IPS-NIHi7 (cell line): ENCODE measurements around the gene DHX35.
"Not testable (repeated sequence)": the region's sequence is repeated elsewhere in the genome, so short reads cannot be mapped to it uniquely, and the experiment has no call there.

Source experiments
- DNase-seq: peaks from one replicate; pipeline ENCODE4 v3.0.0; 2012; ENCODE audit warnings: mixed read lengths; ENCODE audit errors: extremely low spot score

DHX35 gene

DNA sequence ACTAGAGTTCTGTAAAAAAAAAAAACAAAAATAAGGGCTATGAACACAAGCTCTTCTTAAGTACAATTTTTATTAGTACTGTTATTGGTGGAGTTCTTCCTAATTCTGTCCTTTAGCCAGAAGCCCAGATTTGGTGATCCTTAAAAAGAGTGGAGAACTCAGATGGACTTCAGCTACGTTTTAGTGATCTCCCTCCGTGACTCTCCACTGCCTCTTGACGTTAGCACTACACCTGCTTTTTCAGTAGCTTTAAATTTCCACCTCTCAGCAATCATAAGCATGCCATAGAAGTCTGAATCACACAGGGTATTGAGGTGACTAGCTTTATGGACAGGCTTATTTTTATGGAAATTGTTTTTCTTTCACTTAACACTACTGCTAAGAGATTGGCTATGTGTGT is 17.7 kb downstream of the DHX35 start:
- no peak for DNase-seq

DNA sequence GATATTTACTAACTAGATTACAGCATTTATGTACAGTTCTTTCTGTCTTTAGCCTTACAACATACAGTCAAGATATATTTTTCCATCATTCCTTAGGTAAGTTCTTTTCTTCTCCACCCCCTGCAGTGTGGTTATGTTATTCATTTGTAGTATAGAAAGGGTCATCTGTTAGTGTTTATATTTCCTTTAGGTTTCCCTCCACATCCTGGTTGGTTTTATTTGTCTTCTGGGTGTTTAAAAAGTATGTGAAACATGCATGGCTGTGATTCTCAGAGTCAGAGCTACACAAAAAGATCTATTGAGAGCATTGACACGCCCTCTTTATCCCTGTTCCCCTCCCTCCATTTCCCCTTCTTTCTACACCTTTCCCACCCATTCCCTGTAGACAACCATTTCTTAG is 20.1 kb downstream of the DHX35 start:
- DNase-seq, result no peak

DNA sequence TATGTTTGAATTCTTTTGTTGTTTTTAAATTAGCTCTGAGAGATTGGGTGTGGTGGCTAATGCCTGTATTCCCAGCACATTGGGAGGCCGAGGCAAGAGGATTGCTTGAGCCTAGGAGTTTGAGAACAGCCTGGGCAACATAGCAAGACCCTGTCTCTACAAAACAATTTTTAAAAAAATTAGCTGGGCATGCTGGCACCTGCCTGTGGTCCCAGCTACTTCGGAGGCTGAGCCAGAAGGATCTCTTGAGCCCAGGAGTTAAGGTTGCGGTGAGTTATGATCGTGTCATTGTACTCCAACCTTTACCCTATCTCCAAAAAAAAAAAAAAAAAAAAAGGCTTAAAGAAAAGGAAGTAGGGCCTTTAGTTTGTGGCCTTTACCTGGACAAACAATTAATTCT is 22.9 kb downstream of the DHX35 start:
- DNase-seq, result no peak

DNA sequence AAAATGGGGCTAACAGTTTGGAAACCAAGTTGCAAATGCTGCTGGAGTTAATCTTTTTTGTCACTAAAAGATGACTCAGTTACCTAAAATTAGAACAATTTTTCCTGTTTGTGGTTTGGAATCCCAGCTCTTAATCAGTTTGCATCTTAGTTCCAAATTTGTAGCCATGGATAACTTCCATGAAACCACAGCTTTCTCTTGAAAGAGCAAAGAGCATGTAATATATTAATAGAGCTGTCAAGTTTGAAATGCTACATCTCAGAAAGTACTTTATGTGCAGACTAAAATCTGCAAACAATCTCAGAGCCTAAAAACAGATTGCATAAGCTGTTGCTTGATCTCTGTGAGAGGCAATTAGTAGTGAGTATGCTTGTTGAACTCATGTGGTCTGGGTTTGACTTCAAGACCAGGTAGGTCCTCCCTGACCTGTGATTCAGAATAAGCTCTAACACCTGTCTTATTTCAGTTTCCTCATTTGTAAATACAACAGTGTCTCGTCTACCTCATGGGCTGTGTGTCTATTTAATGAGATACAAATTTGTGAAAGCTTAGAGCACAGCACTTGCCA is 23.5 kb downstream of the DHX35 start:
- DNase-seq, result no peak

DNA sequence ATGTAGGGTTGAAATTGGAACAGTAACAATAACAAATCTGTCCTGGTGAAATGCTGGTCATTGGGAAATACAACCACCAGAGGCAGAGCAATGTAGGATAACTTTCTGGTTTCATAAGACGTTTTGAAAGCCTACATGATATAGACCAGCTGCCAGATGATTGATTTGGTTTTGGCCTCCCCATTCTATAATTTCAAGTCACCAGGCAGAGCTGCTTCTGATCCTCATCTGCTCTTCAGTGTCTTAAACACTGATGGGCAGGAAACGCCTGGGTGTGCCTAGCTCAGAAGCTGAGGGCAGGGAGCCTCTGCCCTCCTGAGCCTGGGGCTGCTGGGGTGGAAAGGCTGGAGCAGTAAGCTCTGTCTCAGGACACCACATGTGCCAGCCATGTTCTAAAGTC is 24.5 kb downstream of the DHX35 start:
- no peak for DNase-seq

DNA sequence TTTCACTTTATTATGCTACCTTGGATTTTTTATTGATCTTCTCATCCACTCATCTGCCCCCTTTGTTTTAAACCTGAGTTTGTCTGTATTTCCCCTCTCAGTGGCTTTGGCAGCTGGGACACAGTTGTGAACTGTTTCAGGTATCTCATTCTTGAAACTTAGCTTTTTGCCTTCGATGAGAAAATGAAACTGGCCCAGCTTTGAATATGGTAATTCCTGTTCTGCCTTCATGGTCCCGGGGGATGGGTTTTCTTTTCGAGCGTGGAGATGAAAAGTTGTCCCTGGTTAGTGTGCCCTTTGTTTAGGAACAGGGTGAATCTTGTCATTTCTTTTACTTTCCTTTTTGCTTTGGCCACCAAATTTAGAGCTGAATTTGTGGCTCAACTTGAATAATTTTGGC is 25.6 kb downstream of the DHX35 start:
- no peak for DNase-seq

DNA sequence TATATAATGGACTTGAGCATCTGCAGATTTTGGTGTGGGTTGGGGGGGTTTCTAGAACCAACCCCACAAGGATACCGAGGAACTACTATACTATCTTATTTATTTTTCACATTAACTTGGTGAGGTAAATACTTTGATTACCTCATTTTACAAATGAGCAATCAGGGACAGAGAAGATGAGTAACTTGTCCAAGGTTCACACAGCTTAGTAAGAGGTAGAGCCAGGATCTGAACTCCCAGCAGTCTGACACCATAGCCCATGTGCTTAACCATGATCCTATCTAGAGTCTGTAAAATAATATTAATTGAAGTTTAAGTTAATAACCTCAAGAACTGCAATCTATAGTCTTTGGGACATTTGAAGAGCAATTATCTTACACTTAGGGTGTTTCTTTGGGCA is 28.6 kb downstream of the DHX35 start:
- DNase-seq, result no peak

DNA sequence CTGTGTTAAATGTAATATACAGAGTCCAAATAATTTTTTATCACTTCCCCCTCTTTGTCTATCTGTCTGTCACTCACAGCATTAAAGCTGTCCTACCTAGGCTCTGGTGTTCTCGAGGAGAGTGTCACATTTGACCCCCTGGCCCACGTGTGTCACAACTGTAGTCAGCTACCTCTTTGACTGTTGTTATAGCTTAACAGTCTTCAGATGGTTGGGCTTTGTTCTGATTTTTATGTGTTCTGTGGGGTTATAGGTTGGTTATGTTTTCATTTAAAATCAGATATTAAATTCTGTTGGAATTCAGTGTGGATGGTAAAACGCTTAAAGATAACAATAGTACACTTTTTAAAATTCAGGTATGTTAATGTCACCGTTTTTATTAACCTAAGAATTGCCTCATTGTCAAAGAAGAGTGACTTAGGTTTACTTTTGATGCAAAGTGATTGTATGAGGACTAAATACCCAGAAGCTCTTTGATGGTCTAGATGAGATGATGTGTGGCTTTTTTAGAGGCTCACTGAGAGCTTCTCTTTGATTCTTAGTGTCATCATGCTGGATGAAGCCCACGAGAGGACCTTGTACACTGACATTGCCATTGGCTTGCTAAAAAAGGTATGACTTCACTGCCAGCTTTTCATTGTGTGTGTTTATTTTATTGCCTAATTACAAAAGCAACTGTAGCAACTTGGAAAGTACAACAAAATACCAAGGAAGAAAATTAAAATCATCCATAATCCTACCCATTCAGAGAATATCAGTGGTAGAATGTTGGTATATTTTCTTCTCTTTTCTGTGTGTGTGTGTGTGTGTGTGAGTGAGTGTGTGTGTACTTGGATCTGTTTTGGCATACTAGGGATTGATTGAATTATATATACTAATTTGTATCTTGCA is 29.9 kb downstream of the DHX35 start:
- no peak for DNase-seq

DNA sequence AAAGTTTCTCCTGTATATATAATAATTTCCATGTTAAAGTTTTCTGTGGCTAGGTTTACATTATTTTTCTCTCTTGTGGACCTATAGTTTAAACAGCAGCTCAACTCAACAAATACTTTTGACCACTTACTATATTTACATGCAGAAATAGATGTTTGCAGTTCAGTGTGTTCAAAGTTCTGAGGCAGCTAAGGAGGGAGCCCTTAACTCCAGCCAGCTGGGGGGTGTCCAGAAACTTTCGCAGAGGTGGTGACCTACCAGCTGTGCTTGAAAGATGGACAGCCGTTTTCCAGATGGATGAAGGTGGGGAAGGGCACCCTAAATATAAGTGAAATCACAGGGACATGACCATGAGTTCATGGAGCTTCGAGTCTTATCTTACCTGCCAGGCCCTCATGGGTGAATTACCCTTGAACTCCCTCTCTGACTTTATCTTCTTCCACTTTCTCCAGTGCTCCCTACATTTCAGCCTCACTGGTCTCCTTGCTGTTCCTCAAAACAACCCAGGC is 33.4 kb downstream of the DHX35 start:
- DNase-seq, result no peak

DNA sequence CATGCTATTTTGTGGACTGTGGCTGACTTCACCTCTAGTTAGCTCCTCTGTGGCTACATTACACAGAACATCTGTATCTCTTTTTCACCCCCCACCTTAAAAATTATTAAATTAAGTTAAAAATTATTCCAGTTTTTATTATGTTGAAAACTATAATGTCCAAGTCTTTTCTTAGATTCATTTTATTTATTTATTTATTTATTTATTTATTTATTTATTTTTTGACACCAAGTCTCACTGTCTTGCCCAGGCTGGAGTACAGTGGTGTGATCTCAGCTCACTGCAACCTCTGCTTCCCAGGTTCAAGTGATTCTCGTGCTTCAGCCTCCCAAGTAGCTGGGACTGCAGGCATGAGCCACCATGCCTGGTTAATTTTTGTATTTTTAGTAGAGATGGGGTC is 34.7 kb downstream of the DHX35 start:
- not testable (repeated sequence) for DNase-seq

DNA sequence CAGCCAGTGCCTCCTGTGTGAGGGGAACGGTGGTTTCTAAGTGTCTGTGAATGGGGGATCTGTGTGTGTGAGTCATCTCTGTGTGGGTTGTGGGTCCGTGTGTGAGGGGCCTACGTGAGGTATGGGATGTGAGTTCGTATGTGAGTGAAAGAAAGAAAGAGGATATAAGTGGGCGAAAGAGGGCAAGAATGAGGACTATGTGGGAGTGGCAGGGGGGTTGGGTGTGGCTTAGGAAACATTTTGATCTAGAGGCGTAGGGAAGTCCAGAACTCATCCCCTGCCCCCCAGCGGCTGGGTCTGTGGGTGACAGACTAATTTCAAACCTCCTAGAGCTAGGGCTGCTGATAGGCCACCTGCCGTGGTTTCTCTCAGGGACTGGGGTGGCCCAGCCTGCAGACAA is 35.5 kb downstream of the DHX35 start:
- no peak for DNase-seq

DNA sequence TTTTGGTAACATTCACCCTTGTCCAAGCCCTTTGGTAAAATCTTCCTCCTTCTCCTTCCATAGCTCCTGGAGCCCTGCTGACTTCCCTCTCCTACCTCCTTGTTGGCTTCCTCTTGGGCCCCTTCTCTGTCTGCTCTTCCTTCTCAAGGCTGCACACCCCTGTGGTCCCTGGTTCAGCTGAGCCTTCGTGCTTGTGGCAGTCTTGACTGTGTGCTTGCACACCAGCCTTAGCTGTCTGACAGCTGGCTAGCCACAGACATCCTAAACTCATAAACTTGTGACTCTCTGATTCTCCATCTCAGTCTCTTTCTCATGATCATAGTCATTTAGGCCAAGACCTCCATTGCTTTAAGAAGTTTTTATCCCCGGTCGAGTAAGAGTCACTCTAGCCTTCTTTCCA is 37.1 kb downstream of the DHX35 start:
- DNase-seq, result no peak

DNA sequence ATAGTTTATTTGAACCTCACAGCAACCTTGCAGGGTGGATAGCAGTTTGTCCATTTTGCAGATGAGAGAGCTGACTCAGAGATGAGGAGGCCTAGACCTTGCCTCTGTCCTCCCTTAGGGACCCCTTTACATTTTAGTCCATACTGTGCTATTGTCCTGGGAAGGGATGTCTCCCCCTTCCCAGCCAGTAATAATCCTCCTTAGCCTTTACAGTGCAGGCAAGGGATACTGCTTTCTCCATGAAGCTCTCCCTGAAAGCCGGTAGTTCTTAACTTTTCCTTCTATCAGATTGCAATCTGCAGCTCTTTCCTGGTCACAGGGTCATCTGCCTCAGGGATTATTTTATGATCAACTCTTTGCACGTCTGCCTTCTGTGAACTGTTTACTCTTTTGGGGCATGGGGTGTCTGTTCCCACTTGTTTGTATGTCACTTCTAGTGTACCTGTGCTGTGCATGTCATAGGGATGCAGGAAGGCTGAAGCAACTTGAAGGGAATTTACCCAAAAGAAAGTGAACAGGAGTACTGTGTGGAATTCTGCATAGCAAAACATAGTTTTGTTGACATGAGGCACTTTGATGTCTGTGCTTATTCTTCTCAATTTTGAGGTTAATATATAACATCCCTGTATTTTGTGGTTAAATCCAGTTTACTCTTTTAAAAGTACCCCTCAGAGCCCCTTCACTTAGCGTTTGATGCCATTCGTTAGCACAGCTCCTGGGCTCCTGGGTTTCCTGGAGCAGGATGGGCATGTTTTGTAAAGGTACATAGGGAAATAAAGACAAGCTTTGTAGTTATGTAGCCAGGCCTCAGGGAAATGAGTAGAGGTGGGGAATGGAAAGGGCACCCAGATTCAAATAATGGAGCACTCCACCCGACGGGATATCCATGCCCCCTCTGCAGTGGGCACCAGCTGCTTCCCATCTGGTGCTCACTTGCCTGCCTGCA is 38.1 kb downstream of the DHX35 start:
- no peak for DNase-seq

DNA sequence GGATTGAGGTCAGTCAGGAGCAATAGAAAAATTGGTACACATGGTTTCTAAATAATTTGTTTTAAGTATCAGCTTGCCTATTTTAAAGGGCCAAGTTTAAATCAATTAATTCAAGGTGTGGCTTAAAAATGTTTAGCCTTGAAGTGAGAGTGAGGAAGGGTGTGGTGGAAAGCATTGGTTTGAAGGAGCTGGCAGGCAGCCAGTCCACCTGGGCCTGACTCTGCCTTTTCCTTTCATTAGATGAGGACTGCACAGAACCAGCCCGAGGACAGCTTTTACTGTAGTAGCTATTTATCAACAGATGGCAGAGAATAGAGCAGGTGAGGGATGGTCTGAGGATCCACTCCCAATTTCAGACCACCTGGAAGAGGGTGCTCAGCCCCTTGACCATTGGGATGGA is 42.4 kb downstream of the DHX35 start:
- DNase-seq, result no peak

DNA sequence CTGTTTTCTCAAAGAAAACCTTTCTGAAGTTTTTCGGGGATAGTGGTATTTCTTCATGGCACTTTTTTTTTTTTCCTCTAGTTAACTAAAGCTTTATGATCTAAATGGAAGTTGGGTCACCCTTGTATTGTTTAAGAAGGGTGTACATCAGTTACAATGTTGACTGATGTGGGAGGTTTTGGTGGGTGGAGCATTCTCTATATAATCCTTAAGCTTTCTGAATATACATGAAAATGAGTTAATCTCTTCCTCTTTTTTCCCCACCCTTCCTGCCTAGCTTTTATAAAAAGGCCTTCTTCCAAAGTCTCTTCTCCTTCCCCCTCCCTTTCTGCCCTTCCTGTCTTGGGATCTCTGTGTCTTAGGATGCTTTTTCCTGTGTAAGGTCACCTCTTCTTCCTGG is 47.2 kb downstream of the DHX35 start:
- no peak for DNase-seq

DNA sequence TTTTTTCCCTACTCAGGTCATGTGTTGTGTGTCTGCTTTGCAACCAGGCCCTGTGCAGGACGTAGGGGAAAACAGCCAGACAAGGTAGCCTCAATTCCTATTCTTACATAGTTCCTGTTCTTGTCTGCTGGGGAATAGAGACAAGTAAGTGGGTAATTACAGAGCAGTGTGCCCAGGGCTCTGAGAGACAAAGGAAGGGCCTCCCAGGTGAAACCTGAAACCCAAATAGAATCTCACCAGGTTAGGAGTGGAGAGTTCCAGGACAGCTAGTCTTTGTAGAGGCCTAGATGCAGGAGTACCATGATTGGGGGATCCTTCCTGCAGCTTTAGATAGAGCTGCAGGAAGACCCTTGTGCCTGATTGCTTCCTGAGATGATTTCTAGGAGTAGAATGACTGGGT is 48.4 kb downstream of the DHX35 start:
- DNase-seq, result no peak

DNA sequence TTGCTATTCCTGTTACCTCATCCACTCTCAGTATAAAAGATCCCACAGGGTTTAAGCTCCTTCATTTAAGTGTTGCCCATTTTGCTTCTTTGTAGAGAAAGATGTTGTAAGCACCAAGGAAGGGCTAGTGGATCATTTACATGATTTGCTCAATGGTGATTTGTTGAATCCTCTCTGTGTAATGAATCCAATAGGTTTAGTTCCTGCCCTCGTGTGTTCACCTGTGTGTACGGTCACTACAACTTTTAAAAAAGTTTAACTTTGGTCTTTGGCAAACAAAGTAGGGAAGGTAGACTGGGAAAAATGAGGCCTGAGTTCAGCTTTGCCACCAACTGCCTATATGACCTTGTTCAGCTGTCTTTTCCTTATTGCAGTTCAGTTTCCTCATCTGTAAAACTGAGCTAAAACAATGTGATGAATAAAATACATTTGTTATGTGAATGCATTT is 51.5 kb downstream of the DHX35 start:
- DNase-seq, result no peak

DNA sequence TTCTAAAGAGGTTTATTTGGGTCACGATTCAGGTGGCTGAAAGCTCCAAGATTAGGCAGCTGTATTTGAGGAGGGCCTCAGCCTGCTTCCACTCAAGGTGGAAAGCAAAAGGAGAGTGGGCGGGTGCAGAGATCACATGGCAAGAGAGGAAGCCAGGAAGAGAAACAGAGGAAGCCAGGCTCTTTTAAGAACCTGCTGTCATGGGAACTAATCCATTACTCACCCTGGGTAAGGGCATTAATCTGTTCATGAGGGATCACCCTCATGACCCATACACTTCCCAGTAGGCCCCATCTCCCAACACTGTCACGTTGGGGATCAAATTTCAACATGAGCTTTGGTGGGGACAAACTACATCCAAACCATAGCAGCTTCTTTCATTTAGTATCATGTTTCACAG is 53.9 kb downstream of the DHX35 start:
- DNase-seq, result no peak

DNA sequence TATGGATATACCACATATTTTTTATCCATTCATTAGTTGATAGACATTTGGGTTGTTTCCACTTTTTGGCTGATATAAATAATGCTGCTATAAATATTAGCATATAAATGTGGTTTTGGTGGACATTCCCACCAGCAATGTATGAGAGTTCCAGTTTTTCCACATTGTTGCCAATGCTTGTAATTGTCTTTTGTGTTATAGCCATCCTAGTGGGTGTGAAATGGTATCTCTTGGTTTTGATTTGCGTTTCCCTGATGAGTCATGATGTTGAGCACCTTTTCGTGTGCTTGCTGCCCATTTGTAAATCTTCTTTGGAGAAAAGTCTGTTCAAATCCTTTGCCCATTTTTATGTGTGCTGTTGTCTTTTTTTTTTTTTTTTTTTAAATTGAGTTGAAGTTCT is 54.4 kb downstream of the DHX35 start:
- no peak for DNase-seq

DNA sequence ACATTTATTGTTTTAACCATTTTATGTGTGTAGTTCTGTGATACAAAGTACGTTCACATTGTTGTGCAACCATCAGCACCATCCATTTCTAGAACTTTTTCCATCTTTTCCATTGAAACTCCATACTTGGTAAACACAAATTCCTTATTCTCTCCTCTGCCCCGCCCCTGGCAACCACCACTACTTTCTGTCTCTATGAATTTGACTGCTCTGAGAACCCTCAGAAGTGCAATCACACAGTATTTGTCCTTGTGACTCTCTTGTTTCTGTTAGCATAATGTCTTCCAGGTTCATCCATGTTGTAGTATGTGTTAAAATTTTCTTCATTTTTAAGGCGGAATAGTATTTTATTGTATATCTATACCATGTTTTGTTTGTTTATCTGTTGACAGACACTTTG is 56.9 kb downstream of the DHX35 start:
- no peak for DNase-seq

DNA sequence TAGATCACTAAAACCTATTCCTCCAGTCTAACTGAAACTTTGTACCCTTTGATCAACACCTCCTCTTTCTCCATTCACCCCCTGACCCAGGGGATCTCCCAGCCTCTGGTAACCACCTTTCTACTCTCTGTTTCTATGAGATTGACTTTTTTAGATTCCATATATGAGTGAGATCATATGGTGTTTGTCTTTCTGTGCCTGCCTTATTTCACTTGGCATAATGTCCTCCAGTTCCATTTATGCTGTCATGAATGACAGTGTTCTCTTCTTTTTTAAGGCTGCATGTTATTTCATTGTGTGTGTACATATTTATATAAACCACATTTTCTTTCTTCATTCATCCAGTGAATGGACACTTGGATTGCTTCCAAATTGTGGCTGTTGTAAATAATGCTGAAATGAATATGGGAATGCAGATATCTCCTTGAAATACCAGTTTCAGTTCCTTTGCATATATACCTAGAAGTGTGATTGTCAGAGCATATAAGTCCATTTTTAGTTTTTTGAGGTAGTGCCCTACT is 57.7 kb downstream of the DHX35 start:
- no peak for DNase-seq

DNA sequence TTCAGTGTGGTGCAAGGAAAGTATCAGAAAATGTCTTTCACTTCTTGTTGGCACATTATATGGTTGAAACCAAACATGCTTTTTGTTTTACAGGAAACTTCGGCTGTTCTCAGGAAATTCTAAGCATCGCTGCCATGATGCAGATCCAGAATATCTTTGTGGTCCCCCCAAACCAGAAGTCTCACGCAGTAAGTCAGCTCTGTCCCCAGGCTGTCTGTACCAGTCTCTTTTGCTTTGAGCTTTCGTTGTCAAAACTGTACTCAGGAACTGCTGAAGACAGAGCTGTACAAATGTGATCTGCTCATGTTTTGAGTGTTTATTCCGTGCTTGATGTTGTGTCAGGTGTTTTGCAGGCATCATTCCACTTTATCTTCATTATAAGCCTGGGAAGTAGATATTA is 59.6 kb downstream of the DHX35 start:
- DNase-seq, result no peak
